SIG-M5 treated with dmso at 0.1 percent for 504 hours (cell line): Measurements from ENCODE around the gene DDX52.
"Not testable (repeated sequence)": the region's sequence is repeated elsewhere in the genome, so short reads cannot be mapped to it uniquely, and the experiment has no call there.

Experiments used
- DNase-seq: peaks from one replicate; lab custom pipeline; 2025; ENCODE audit not compliant: unreplicated experiment; lab: John Stamatoyannopoulos, UW

Gene DDX52, protein sequence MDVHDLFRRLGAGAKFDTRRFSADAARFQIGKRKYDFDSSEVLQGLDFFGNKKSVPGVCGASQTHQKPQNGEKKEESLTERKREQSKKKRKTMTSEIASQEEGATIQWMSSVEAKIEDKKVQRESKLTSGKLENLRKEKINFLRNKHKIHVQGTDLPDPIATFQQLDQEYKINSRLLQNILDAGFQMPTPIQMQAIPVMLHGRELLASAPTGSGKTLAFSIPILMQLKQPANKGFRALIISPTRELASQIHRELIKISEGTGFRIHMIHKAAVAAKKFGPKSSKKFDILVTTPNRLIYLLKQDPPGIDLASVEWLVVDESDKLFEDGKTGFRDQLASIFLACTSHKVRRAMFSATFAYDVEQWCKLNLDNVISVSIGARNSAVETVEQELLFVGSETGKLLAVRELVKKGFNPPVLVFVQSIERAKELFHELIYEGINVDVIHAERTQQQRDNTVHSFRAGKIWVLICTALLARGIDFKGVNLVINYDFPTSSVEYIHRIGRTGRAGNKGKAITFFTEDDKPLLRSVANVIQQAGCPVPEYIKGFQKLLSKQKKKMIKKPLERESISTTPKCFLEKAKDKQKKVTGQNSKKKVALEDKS

DNA sequence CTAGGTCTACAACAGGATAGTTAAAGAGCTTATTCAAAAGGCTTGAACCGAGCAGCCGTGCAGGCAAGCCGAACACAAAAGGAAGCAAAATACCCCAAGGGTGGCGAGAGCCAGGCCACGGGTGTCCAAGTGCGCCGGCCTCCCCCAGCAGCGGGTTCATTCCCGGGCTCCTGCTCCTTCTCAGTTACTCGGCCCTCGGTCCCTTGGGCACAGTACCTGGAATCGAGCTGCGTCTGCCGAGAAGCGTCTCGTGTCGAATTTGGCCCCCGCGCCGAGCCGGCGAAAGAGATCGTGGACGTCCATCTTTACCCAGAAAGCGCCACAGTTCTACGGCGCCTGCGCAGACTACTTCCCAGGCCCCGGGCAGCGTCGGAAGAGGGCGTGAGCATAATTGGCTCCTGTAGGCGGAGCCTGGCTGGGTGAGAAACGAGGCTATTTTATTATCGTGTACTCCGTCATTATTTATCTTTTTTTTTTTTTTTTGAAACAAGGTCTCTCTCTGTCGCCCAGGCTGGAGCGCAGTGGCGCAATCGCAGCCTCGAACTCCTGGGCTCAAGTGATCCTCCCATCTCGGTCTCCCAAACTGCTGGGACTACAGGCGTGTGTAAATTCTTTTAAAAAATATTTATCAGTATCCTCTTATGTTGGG lies at the start of gene DDX52:
Gene DDX52 (minus strand): TSS at position 329 of the 649 bp plus-strand sequence. CDS start 26 bp downstream, at position 303.
- DNase-seq = peak; percentile 90

DNA sequence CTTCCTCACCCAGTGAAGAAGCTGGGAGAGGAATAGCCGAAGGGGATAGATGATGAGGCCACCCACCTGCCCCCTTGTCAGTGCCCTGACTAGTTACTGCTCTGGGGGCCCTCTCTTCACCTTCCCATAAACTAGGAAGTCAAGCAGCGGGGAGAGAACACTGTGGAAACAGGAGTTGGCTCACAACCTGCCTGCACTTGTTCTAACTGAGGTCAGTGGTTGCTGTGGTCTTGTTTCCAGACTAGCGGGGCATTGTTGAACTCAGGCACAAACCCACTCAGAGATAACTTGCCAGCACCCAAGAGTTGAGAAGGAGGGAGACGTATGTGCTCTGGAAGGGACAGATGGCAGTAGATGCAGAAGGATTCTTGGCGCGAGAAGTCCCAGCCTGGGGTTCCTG lies 48.6 kb upstream of the DDX52 start:
- DNase-seq = no peak

DNA sequence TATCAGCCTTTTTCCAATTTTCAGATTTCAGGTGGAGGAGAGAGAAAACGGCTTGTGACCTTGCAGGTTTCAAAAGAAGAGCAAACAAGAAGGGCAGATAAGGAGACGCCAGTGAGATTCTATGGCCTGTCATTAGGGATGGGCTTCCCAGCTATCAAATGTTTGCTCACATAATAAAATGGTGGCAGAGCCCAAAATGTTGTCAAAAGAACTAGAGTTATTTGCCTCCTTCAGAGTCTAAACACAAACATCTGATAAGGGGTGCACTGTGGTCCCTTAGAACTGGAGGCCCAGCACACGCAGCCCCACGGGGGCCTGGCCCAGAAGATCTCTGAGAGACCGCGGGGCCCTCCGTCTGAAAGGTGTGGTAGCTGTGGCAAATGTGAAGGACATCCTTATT lies 46.1 kb upstream of the DDX52 start:
- DNase-seq = no peak

DNA sequence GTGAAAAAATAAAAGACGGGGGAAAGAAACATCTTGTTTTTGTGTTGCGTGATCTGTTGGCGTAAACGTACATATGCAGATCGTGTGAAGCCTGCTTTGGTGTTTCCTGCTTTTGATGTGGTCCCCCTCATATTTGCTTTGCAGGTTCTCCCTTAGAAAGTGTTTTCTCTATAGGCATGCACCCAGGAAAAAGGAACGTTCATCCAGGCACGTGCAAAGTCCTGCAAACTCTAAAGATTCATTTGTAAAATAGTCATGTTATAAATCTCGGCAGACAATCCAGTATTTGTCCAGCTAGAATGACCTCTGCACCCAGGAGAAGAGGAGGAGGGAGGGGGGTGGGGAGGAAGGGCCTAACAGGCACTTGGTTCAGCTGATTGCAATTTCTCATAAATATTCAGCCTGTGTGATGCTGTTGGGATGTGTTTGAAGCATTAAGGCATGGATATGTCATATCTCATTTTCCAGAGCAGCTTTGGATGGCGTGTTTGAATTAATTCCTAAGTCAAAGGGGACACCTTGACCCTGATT lies 40.3 kb upstream of the DDX52 start:
- DNase-seq = no peak

DNA sequence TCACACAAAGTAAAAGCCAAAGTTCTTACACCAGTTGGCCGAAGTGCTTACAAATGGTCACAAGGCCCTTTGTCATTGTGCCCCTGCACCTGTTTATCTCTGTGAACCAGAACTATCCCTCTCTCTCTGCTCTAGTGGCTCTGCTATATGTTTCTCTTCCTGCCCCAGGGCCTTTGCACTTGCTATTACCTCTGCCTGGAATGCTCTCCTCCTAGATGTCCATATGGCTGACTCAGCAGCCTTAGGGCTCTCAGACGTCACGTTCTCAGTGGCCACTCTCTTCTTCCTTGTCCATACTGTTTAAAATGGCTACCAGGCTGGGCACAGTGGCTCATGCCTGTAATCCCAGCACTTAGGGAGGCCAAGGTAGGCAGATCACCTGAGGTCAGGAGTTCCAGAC lies 38.8 kb upstream of the DDX52 start:
- DNase-seq = no peak

DNA sequence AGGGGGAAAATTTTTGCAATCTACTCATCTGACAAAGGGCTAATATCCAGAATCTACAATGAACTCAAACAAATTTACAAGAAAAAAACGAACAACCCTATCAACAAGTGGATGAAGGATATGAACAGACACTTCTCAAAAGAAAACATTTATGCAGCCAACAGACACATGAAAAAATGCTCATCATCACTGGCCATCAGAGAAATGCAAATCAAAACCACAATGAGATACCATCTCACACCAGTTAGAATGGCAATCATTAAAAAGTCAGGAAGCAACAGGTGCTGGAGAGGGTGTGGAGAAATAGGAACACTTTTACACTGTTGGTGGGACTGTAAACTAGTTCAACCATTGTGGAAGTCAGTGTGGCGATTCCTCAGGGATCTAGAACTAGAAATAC lies 36.7 kb upstream of the DDX52 start:
- DNase-seq = not testable (repeated sequence)

DNA sequence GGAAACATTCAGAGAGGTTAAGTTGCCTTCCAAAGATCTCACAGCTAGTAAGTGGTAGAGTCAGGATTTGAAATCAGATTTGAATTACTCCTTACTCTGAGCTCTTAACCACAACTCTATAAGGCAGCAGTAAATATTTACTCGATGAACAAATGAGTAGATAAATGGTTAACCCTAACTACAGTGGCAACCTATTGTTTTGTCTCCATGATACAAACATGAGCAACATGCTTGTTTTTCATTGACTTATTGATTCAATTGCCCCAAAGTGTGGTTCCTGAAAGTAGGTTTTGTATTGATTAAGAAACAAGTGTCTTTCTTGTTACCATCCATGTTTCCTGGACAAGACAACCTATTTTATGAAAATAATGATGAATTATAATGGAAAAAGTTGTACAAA lies 34.8 kb upstream of the DDX52 start:
- no peak for DNase-seq

DNA sequence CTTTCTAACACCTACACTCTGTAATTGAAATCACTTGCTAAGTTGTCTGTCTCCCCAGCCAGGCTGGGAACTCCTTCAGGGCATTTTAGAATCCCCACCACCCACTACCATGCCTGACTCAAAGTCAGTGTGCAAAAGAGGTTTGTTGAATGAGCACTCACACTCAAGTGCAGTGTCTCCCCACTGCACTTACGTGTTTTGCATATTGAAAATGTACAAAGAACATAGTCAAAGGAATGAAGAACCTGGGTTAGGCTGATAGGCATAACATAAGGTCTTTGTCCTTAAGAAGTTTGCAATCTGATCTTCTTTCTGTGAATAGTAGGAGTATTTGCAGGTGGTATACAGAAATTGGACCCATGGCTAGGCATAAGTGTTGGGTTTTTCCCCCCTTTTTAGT lies 33.8 kb upstream of the DDX52 start:
- no peak for DNase-seq

DNA sequence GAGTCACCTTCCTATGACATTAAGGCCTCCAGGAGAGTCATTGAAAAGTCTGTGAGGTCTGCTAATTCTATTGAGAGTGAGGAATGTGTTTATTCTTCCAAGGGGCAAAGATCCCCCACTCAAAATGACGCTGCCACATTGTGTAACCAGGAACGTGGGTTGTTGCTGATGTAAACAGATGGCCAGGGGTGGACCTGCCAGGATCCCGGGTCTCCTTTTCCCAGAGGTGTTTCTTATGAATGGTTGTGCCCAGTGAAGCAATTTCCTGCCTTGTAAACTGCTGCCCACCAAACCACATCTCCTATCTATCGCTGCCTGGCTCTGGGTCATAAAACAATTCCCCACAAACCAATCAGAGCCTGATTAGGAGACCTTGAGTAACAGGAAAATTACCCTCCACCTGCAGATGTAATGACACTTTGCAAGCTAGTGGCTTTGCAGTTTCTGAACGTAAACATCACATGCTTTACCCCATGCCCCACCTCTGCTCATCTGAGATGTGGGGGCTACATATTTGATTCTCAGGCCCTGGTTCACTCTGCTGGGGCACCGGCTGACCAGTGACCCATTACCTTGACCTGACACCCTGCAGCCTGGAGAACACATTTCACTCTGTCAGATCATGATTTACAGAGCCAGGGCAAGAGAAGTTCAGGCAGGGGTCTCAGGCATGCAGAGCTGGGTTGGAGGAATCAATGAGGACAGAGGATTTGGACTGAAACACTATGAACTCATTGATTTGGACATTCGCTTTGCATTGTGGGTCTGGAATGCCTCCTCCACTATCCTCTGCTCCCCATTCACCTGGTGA lies 33.1 kb upstream of the DDX52 start:
- DNase-seq = no peak

DNA sequence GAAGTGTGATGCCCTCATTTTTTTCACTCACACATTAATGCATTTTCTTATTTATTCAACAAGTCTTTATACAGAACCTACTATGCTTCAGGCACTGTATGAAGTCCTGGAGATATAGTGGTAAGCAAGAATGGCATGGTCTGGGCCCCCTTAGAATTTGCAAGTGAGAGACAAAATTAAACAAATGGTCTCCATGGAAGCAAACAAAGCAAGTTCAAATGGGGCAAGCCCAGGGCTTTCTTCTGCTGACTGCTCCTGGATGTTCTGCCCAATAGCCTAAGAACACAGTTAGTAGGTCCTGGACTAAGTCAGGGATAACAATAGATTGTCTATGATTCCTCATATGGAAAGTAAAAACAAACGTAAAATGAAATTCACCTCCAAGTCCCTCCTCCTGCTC lies 31.3 kb upstream of the DDX52 start:
- no peak for DNase-seq

DNA sequence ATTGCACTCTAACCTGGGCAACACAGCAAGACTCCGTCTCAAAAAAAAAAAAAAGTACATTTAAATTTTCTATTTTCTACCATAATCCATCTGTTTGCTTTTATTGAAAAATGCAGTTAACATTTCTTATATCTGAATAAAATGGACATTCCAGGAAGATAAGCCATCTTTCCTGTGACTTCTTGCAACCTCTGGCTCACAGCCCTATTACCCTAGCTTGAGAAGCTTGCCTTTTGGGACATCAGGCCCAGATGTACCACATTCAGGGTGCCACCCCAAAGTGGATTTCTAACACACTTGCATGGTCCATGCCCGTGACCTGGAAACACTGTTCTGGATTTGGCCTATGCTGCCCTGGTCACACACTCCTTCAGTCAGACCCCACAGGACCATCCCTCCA lies 30.1 kb upstream of the DDX52 start:
- DNase-seq = no peak

DNA sequence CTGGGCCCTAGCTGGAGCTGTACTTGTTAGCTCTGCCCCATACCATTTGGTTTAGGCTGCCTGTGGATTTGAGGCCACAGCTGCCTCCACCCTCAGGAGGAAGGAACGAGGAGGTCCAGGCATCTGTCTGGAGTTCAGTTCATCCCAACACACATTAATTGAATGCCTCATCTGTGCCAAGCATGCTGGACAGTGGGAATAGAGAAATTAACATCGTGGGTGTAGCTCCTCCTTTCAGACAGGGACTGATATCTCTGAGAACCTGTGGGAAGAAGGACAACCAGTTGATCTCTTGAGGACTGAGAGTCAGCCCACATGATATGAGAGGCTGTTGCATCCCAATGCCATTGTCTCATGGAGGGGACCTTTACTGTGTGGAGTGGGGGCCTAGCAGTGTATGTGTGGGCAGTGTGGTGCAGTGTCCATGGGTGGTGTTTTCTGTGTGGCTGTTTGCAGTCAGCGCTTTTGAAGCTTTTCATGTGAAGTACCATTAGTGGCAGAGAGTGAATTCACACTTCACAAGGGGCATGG lies 29.4 kb upstream of the DDX52 start:
- DNase-seq = no peak

DNA sequence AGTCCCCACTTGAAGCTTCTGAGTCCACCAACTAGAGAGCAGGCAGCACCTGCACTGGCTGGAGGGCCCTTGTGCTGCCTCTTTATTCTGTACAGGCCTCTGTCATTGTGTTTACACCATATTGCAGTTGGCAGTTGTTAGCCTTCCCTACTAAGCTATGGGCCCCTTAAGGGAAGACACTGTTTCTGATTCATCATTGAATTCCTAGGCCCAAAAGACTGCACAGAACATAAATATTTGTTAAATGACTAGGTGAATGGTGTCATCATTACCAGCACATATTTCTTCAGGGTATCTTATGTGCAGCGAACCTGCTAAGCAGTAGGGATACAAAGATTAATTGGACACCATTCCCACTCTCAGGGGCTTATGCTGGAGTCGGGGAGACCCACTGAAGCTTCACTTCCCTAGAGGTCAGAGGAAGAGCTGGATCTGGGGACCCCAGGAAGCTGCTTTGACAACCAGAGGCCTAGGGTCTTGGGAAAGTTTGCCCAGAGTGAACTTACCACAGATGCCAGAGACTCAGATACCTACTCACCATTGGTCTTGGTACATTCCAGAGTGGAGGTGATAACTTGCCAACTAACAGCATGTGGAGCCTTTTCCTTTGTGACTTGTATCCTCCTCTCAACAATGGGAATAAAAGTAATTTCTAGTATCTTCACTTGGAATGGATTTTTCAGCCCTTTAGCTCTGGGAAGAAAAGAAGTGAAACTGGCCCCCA lies 28.7 kb upstream of the DDX52 start:
- DNase-seq = no peak

DNA sequence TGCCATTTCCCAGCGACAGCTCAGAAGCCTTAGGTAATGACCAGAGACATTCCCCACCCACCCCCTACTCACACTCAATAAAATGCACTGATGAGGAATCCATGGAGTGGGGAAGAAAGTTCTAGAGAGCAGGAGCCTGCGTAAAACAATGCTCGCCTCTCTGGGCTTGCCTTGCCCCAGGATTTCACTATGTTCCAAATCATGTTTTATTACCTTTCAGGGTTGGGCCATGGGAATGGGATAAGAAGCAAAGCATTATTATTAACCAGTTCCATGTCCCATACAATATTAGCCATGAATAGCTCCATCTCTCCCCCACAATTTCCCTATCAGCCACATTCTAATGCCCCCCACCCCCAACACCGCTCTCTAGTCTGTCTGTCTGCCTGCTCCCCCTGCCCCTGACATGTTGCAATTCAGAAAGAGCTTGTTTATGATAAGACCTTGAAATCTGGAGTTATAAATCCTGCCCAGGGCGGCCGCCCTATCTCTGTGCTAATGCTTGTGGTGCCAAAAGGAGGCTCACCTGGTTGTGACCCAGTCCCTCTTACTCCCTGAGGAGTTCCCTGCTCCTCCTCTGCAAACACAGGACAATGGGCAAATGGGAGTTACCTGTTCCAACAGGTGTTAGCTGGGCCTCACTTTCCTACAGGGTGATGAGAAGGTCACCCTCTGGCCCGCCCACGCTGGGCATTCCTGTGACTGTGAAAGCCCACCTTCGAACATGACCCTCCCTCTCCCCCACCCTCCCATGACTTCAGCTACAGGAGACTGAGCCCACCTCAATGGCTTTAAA lies 28.0 kb upstream of the DDX52 start:
- DNase-seq = no peak

DNA sequence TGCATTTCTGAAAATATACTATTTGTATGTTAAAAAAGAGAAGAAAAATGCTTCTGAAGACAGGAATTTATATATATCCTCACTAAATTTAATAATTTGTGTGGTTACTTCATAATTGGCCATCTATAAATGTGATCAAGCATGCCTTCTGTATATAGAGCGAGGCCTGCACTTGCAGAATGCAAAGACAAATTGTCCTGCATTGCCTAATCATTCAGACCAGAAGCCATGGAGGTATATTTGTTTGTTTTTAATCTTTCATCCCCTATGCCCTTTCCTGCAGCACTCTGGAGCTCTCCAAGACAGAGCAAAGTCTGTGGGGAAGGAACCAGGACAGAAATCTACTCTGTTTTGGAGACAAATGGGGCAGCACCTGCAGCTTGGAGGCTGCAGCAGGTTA lies 23.8 kb upstream of the DDX52 start:
- DNase-seq = no peak

DNA sequence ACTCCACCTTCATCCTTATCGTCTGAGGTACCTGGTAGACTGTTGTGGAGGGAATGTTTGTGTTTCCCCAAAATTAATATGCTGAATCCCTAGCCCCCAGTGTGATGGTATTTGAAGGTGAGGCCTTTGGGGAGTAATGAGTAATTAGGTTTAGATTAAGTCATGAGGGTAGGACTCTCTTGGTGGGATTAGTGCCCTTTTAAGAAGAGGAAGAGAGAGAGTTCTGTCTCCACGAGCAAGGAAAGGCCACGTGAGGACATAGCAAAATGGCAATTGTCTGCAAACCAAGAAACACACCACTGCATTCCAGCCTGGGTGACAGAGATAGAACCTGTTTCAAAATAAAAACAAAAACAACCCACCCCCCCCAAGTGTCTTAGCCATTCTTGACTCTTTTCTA lies 21.0 kb upstream of the DDX52 start:
- no peak for DNase-seq

DNA sequence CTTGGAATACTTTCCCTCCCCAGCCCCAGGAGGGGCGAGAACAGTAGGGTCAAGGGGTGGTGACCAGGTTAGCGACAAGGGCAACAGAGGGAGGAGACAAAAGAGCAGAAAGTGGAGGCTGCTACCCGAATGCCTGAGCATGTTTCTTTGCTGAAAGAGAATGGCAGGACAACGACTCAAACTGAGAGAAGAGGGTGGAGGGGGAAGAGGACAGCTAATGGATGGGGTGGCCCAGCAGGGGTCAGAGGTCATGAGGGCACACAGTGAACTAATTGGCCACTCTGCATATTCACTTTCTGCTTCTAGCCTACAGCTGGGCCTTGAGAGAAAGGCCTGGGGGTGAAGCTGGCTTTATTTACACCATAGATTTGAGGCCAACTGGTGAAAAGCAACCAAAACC lies 19.1 kb upstream of the DDX52 start:
- DNase-seq = no peak

DNA sequence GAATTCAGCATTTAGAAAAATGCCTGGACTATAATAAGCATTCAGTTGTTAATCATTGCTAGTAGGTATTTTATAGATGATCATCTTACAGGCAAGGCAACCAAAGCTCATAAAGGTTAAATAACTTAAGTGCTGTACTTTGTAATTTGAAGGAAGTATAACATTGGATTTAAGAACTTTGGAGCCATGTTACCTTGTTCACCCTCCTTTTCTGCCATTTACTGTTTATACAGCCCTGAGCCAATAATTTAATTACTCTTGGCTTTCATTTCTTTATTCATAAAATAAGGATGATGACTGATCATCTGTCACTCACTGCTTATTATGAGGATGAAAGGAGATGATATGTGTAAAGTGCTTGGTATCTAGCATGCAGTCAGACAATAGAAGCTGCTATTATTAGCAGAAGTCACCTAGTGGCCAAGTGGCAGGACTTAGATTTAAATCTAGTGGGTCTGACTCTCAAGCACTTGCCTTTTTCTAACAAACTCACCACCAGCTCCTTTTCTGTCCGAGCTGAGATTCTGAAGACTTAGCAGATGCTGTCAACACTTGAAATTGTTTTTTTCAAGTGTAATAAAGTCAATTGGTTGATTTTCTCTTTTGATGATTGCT lies 18.3 kb upstream of the DDX52 start:
- no peak for DNase-seq

DNA sequence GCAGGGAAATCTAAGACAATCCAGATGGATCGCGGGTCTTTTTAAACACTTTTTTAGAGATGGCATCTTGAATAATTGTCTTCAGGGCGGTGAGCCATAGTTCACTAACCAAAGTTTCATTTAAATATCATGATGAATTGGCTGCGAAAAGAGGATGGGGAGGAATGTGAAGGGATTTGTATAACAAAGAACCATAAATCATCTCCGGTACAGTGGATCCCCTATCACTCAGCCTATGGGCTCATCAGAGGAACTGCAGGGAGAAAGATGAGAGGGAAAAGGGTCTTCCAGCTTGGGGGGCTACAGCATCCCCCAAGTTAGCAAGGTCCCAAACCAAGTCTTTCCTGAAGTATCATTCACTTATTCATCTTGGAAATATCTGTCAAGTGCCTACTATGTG lies 16.7 kb upstream of the DDX52 start:
- DNase-seq = no peak
